Spleen (tissue), 7 donors: ENCODE results near the gene PFDN6.

Experiments
- POLR2A ChIP-seq, 3 donors: fragments of 450-650 bp; IDR thresholded peaks; one replicate each; pipeline ENCODE4 v1.5.1; 2017; ENCODE audit warnings: antibody characterized with exemption in 3 of 3, mild to moderate bottlenecking in 1 of 3
- TF ChIP-seq, protein P1 (sequence below), 11 experiments: fragments of 200-600 bp in 7 of 11; fragments of 450-650 bp in 4 of 11; sonication (generic) in 4 of 11; IDR thresholded peaks in 8 of 11; conservative IDR thresholded peaks in 3 of 11; 1 replicate in 7 of 11; 2 replicates in 4 of 11; pipeline versions ENCODE4 v1.4.0 to v1.8.0; 2016 to 2021; ENCODE audit warnings: antibody characterized with exemption in 11 of 11, inconsistent platforms in 4 of 11, mild to moderate bottlenecking in 1 of 11
- donor health status: DM: no; HTN: no; CAD: no; lungs with moderate emphysema.
- donor health status: DM: no; HTN: no; CAD: no.
- donor health status: DM: no; HTN: no; CAD: no.

DNA sequence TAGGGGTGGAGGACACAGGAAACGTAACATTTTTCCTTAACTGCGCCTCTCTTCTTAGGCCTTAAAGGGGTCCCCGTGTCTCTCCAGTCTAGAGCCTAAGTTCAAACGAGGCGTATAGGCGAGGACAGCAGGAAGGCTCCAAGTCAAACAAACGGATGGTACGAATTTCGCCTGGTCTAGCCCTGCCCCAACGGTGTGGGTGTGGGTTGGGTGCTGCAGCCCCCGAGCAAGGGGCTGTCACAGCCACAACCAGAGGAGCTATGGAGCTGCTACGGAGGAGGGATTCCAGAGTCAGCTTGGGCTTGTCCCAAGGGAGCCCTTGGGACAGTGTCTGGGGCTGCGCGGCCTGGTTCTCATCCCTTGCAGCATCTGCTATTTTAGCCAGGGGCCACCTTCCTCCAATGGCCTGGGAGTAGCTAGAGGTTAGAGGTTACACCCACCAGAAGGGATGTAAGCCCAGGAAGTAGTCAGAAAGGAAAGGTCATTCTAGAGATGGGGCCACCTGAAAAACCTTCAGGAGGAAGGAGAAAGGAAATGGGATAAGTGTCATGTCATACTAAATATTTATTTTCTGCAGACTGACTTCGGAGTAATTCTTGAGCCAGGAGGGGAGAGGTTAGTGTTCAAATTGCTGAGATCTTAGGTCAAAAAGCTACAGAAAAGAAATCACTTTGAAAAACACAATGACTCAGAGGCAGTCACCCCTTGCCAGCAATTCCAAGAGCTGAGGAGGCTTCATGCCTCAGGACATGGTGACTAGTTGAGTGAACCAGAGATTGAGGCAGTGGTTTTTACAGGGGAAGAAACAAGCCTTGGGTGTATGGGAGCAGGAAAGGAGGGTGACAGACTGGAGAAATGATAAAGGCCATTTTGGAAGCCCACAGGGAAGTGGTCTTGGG lies 39.4 kb upstream of the PFDN6 start:
- TF ChIP-seq, protein P1, sequence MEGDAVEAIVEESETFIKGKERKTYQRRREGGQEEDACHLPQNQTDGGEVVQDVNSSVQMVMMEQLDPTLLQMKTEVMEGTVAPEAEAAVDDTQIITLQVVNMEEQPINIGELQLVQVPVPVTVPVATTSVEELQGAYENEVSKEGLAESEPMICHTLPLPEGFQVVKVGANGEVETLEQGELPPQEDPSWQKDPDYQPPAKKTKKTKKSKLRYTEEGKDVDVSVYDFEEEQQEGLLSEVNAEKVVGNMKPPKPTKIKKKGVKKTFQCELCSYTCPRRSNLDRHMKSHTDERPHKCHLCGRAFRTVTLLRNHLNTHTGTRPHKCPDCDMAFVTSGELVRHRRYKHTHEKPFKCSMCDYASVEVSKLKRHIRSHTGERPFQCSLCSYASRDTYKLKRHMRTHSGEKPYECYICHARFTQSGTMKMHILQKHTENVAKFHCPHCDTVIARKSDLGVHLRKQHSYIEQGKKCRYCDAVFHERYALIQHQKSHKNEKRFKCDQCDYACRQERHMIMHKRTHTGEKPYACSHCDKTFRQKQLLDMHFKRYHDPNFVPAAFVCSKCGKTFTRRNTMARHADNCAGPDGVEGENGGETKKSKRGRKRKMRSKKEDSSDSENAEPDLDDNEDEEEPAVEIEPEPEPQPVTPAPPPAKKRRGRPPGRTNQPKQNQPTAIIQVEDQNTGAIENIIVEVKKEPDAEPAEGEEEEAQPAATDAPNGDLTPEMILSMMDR (IDR thresholded peaks at IDR 0.05 in 8 of 11, conservative IDR thresholded peaks at IDR 0.05 in 3 of 11), result no peak
- TF ChIP-seq POLR2A (IDR thresholded peaks at IDR 0.05), result no peak
